HepG2 (cell line): ENCODE measurements around the gene FNDC7. TPM values are rescaled to one million over a fixed set of nuclear protein-coding genes. Genes with fewer than 3 reads are reported as not detected.

Experiments used
- ATAC-seq: fragments of 200-7000 bp; cut with Tn5 transposase; 3 replicates; pipeline ENCODE4 v1.9.1; 2020; ENCODE audit warnings: mild to moderate bottlenecking, moderate library complexity
- BruUV-seq: library from RNA; stranded (reverse); fragments of 400-500 nt; replicated peaks from 2 replicates; lab custom pipeline; 2021; lab: Mats Ljungman, UMichigan
- CTCF ChIA-PET: fragments of 300-600 bp; formaldehyde crosslinking; extraction: SDS; loops from one replicate; lab custom pipeline; 2021; ENCODE audit warnings: low total read pairs, inconsistent platforms, low intra/inter-chr PET ratio; lab: Yijun Ruan, JAX
- POLR2A ChIA-PET: fragments of 350-600 bp; sonication (Branson Sonifier 250); formaldehyde crosslinking; loops from one replicate; lab custom pipeline; 2020; ENCODE audit warnings: antibody characterized with exemption, inconsistent platforms; lab: Yijun Ruan, JAX
- DNase-seq: peaks from one replicate; pipeline ENCODE4 v3.0.0-alpha.2; 2015; ENCODE audit warnings: low spot score
- FAIRE-seq: peaks from 3 replicates; lab custom pipeline; 2011; peaks lifted over from hg19 to GRCh38; lab: Jason Lieb, UNC
- H2AFZ ChIP-seq: one replicate; pipeline ENCODE4 v1.6.1; 2011; ENCODE audit warnings: low read length, inconsistent platforms
- H3K27ac ChIP-seq: fragments of 300-600 bp; 3 replicates; pipeline ENCODE4 v1.8.0; 2011; ENCODE audit warnings: mixed run types, mild to moderate bottlenecking, mixed read lengths, low read length, inconsistent platforms; ENCODE audit not compliant: insufficient read depth; ENCODE audit errors: extremely low read length
- H3K27me3 ChIP-seq, 2 experiments: fragments of 200-600 bp in 1 of 2; 2 replicates in 1 of 2; 3 replicates in 1 of 2; pipeline versions ENCODE4 v1.6.0 to v1.8.0; 2011; ENCODE audit warnings: low read length in 2 of 2, mild to moderate bottlenecking in 2 of 2, moderate library complexity in 2 of 2, inconsistent platforms in 1 of 2; ENCODE audit not compliant: insufficient read depth in 2 of 2, control insufficient read depth in 1 of 2
- H3K36me3 ChIP-seq, 2 experiments: fragments of 200-600 bp in 1 of 2; replicated peaks in 1 of 2; 2 replicates in 1 of 2; 3 replicates in 1 of 2; pipeline versions ENCODE4 v1.5.1 to v1.8.0; 2011; ENCODE audit warnings: low read length in 2 of 2, inconsistent platforms in 1 of 2; ENCODE audit not compliant: insufficient read depth in 2 of 2, control insufficient read depth in 1 of 2
- H3K4me1 ChIP-seq: 2 replicates; pipeline ENCODE4 v1.5.1; 2012; ENCODE audit warnings: low read length, inconsistent platforms; ENCODE audit not compliant: insufficient read depth
- H3K4me2 ChIP-seq: 2 replicates; pipeline ENCODE4 v1.6.0; 2011; ENCODE audit warnings: low read depth, low read length, inconsistent platforms
- H3K4me3 ChIP-seq, 3 experiments: fragments of 200-600 bp in 1 of 3; sonication (generic), shearing (Covaris generic) in 1 of 3; replicated peaks in 1 of 3; 2 replicates each; pipeline ENCODE4 v1.5.1; 2011 to 2016; ENCODE audit warnings: low read length in 3 of 3, inconsistent platforms in 2 of 3, low read depth in 2 of 3, mild to moderate bottlenecking in 2 of 3, control low read depth in 1 of 3, mixed read lengths in 1 of 3; ENCODE audit not compliant: insufficient read depth in 1 of 3
- H3K79me2 ChIP-seq: one replicate; pipeline ENCODE4 v1.6.1; 2011; ENCODE audit warnings: low read length, inconsistent platforms; ENCODE audit not compliant: insufficient read depth
- H3K9ac ChIP-seq: 2 replicates; pipeline ENCODE4 v1.6.0; 2011; ENCODE audit warnings: mild to moderate bottlenecking, low read depth, low read length, inconsistent platforms; ENCODE audit not compliant: insufficient read depth
- H3K9me3 ChIP-seq: 2 replicates; pipeline ENCODE4 v1.5.1; 2012; ENCODE audit warnings: mild to moderate bottlenecking, low read length
- H4K20me1 ChIP-seq: 2 replicates; pipeline ENCODE4 v1.6.0; 2011; ENCODE audit warnings: inconsistent platforms, mild to moderate bottlenecking, low read length, moderate library complexity; ENCODE audit not compliant: insufficient read depth
- ATF3 ChIP-seq: sonication (generic); formaldehyde crosslinking; IDR thresholded peaks from 2 replicates; pipeline ENCODE4 v1.4.0; 2020; ENCODE audit warnings: missing genetic modification reagents
- CBFB ChIP-seq: sonication (generic); formaldehyde crosslinking; IDR thresholded peaks from 2 replicates; pipeline ENCODE4 v1.4.0; 2020; ENCODE audit warnings: missing genetic modification reagents
- E2F5 ChIP-seq: sonication (generic); formaldehyde crosslinking; conservative IDR thresholded peaks from 2 replicates; pipeline ENCODE4 v1.4.0; 2020; ENCODE audit warnings: missing genetic modification reagents
- HNRNPLL ChIP-seq: fragments of 200-400 bp; formaldehyde crosslinking; IDR thresholded peaks from 2 replicates; pipeline ENCODE4 v1.6.1; 2017; ENCODE audit warnings: mild to moderate bottlenecking, low read depth, low read length; ENCODE audit not compliant: poor library complexity, severe bottlenecking
- PHF20 ChIP-seq: sonication (generic); formaldehyde crosslinking; IDR thresholded peaks from 2 replicates; pipeline ENCODE4 v1.5.0; 2020; ENCODE audit warnings: mild to moderate bottlenecking, missing genetic modification reagents
- REXO4 ChIP-seq: sonication (generic); formaldehyde crosslinking; IDR thresholded peaks from 2 replicates; pipeline ENCODE4 v1.8.0; 2022; ENCODE audit warnings: missing genetic modification reagents, mild to moderate bottlenecking, borderline replicate concordance
- STAT6 ChIP-seq: sonication (generic); formaldehyde crosslinking; IDR thresholded peaks from 2 replicates; pipeline ENCODE4 v1.4.0; 2020; ENCODE audit warnings: missing genetic modification reagents, mild to moderate bottlenecking, borderline replicate concordance
- WIZ ChIP-seq: sonication (generic); formaldehyde crosslinking; IDR thresholded peaks from 2 replicates; pipeline ENCODE4 v1.5.1; 2020; ENCODE audit warnings: mild to moderate bottlenecking, missing genetic modification reagents
- ZBTB38 ChIP-seq: sonication (generic); formaldehyde crosslinking; IDR thresholded peaks from 2 replicates; pipeline ENCODE4 v1.5.1; 2020; ENCODE audit warnings: mild to moderate bottlenecking, missing genetic modification reagents
- ZNF275 ChIP-seq: sonication (generic); formaldehyde crosslinking; IDR thresholded peaks from 2 replicates; pipeline ENCODE4 v1.8.0; 2022; ENCODE audit warnings: missing genetic modification reagents, mild to moderate bottlenecking, inconsistent platforms, borderline replicate concordance
- ZSCAN21 ChIP-seq: sonication (generic); formaldehyde crosslinking; IDR thresholded peaks from 2 replicates; pipeline ENCODE4 v1.8.0; 2022; ENCODE audit warnings: mild to moderate bottlenecking, missing genetic modification reagents, moderate library complexity, borderline replicate concordance
- WGBS: methylation state at CpG from one replicate; pipeline ENCODE4 v1.1.6; 2017; ENCODE audit warnings: low lambda C conversion rate; 5-methylcytosine and 5-hydroxymethylcytosine counted together
- in situ Hi-C: cut with HindIII; loops from 2 replicates; pipeline ENCODE4 v1.10.0; 2017; ENCODE audit warnings: low pct_unique_long_range_greater_than_20kb; ENCODE audit not compliant: extremely low pct_ligation_motif_present
- intact Hi-C: fragments of 100-400 bp; cut with micrococcal nuclease; formaldehyde crosslinking; loops from one replicate; pipeline ENCODE4 v1.10.0; 2022; ENCODE audit not compliant: unreplicated experiment
- polyA plus RNA-seq, 8 experiments: library from polyadenylated mRNA; depleted of rRNA in 3 of 8; stranded (reverse) in 7 of 8; unstranded in 1 of 8; fragments of >200 nt; fragmentation: Illumina TruSeq in 4 of 8; extraction: Trizol in 4 of 8; gene quantifications; 2 replicates each; pipeline versions ENCODE4 v1.2.1 to v1.2.3, GENCODE V29; 2011 to 2016; ENCODE audit warnings: low read depth in 4 of 8, missing spikeins in 1 of 8, mixed read lengths in 1 of 8; ENCODE audit not compliant: insufficient read depth in 1 of 8
- total RNA-seq, 5 experiments: library from RNA; depleted of rRNA; stranded (reverse); fragments of >200 nt; fragmentation: Illumina TruSeq; extraction: Trizol; gene quantifications; 2 replicates each; pipeline ENCODE4 v1.2.3, GENCODE V29; 2016; ENCODE audit warnings: low read depth in 1 of 5
- TF ChIP-seq, protein P1 (sequence below): sonication (generic); formaldehyde crosslinking; IDR thresholded peaks from 2 replicates; pipeline ENCODE4 v1.4.0; 2020; ENCODE audit warnings: mild to moderate bottlenecking, missing genetic modification reagents, borderline replicate concordance

Gene FNDC7
- total and polyA plus RNA-seq, 2 of the 13 experiments (the other 11 are each of a cell fraction or from before 2014, with no cell fraction given), result 0.03 TPM; not detected in 1

GRCh38 chr1:108664481-108664880 lies 48.2 kb upstream of the FNDC7 start (continued):
- TF ChIP-seq, protein P1, sequence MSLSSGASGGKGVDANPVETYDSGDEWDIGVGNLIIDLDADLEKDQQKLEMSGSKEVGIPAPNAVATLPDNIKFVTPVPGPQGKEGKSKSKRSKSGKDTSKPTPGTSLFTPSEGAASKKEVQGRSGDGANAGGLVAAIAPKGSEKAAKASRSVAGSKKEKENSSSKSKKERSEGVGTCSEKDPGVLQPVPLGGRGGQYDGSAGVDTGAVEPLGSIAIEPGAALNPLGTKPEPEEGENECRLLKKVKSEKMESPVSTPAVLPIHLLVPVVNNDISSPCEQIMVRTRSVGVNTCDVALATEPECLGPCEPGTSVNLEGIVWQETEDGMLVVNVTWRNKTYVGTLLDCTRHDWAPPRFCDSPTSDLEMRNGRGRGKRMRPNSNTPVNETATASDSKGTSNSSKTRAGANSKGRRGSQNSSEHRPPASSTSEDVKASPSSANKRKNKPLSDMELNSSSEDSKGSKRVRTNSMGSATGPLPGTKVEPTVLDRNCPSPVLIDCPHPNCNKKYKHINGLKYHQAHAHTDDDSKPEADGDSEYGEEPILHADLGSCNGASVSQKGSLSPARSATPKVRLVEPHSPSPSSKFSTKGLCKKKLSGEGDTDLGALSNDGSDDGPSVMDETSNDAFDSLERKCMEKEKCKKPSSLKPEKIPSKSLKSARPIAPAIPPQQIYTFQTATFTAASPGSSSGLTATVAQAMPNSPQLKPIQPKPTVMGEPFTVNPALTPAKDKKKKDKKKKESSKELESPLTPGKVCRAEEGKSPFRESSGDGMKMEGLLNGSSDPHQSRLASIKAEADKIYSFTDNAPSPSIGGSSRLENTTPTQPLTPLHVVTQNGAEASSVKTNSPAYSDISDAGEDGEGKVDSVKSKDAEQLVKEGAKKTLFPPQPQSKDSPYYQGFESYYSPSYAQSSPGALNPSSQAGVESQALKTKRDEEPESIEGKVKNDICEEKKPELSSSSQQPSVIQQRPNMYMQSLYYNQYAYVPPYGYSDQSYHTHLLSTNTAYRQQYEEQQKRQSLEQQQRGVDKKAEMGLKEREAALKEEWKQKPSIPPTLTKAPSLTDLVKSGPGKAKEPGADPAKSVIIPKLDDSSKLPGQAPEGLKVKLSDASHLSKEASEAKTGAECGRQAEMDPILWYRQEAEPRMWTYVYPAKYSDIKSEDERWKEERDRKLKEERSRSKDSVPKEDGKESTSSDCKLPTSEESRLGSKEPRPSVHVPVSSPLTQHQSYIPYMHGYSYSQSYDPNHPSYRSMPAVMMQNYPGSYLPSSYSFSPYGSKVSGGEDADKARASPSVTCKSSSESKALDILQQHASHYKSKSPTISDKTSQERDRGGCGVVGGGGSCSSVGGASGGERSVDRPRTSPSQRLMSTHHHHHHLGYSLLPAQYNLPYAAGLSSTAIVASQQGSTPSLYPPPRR (CRISPR knock-in tag), result no peak
- TF ChIP-seq ATF3 (CRISPR knock-in tag), result no peak
- no peak for TF ChIP-seq WIZ
- no peak for TF ChIP-seq REXO4 (CRISPR knock-in tag)
- no peak for TF ChIP-seq ZNF275 (CRISPR knock-in tag)

DNA sequence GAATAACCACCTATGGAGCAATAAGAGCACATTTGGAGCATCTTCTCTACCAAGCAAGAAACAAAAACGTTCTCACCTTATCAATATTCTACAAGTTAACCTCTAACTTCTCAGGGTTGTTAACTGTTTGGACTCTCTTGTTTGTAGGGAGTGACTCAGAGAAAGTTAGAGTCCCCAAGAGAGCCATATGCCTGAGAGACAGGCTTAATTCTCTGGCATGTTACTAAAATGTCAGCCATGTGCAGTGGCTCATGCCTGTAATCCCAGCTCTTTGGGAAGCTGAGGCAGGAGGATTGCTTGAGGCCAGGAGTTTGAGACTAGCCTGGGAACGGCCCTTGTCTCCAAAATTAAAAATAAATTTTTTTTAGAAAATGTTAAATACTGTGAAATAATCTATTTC lies 47.6 kb upstream of the FNDC7 start:
- in situ Hi-C loops (no loop called here), intact Hi-C loops (no loop called here)
- no peaks in the 10 kb centered on the region for H3K79me2 ChIP-seq
- 3% methylated on average over 2 of the region's 2 CpGs for WGBS
- CTCF ChIA-PET, result no interaction called here
- no peaks in the 10 kb centered on the region for H3K36me3 ChIP-seq
- no peaks in the 10 kb centered on the region for H3K9me3 ChIP-seq
- no peak overlapping the region for H3K9ac ChIP-seq
- no peak overlapping the region for H2AFZ ChIP-seq
- FAIRE-seq (no peak), DNase-seq (no peak), ATAC-seq (no peak)
- H3K4me3 ChIP-seq, result no peak overlapping the region
- no peaks in the 10 kb centered on the region for H3K4me1 ChIP-seq
- POLR2A ChIA-PET, result no interaction called here
- no peak overlapping the region for H3K27ac ChIP-seq
- no peaks in the 10 kb centered on the region for H4K20me1 ChIP-seq
- no peaks in the 10 kb centered on the region for H3K27me3 ChIP-seq
- no peak overlapping the region for H3K4me2 ChIP-seq
- BruUV-seq, result no TSS peak
- TF ChIP-seq ZSCAN21 (CRISPR knock-in tag), result no peak
- no peak for TF ChIP-seq CBFB (CRISPR knock-in tag)
- no peak for TF ChIP-seq STAT6 (CRISPR knock-in tag)
- no peak for TF ChIP-seq E2F5 (CRISPR knock-in tag)
- no peak for TF ChIP-seq HNRNPLL
- TF ChIP-seq PHF20 (CRISPR knock-in tag), result no peak
- TF ChIP-seq ZBTB38 (CRISPR knock-in tag), result no peak
